K562 (cell line): ENCODE measurements around the gene FAM53C. TPM values are rescaled to one million over a fixed set of nuclear protein-coding genes. Genes with fewer than 3 reads are reported as not detected.

Source experiments
- polyA plus RNA-seq, 8 experiments: library from polyadenylated mRNA; depleted of rRNA in 4 of 8; stranded (reverse) in 5 of 8; unstranded in 3 of 8; fragments of >200 nt; fragmentation: Nextera tagmentation in 2 of 8; fragmentation: Illumina TruSeq in 1 of 8; extraction: Ambion mirVana in 2 of 8; extraction: Trizol in 1 of 8; gene quantifications; 2 replicates each; pipeline versions ENCODE4 v1.2.1 to v1.2.3, GENCODE V29; 2011 to 2014; ENCODE audit warnings: inconsistent platforms in 1 of 8, missing spikeins in 1 of 8
- total RNA-seq, 7 experiments: library from RNA; depleted of rRNA in 6 of 7; stranded (reverse); fragments of >200 nt in 6 of 7; fragmentation: Illumina TruSeq in 2 of 7; extraction: Trizol in 2 of 7; gene quantifications; 2 replicates each; pipeline versions ENCODE4 v1.2.1 to v1.2.3, GENCODE V29; 2011 to 2021; ENCODE audit warnings: low replicate concordance in 1 of 7

FAM53C gene
- total and polyA plus RNA-seq, 9 of the 15 experiments (the other 6 are each of a cell fraction or from before 2014, with no cell fraction given): 9.7 to 38.5 (median 25.2) TPM

Other genes starting within 250 kb of the FAM53C start
Only the 7 nearest of the 11 such genes appear.
- 40.8 and 44.9 TPM in 2 replicates for gene KIF20A, start 159.2 kb upstream of the FAM53C start, total RNA-seq (2014; rRNA removed)
- gene KIF20A, start 159.2 kb upstream of the FAM53C start, total RNA-seq (2014; rRNA removed; fragmentation: Illumina TruSeq; extraction: Trizol): 61.2 and 63.1 TPM in 2 replicates
- 51.9 and 55.5 TPM in 2 replicates for gene KIF20A, start 159.2 kb upstream of the FAM53C start, total RNA-seq (2015; rRNA removed; fragmentation: Illumina TruSeq; extraction: Trizol)
- gene KIF20A, start 159.2 kb upstream of the FAM53C start, total RNA-seq (2021): 49.0 and 52.6 TPM in 2 replicates
- 53.9 and 57.0 TPM in 2 replicates for gene KIF20A, start 159.2 kb upstream of the FAM53C start, polyA plus RNA-seq (2011; rRNA removed)
- gene KIF20A, start 159.2 kb upstream of the FAM53C start, polyA plus RNA-seq (2014; fragmentation: Illumina TruSeq; extraction: Trizol): 52.3 and 59.6 TPM in 2 replicates
- gene KIF20A, start 159.2 kb upstream of the FAM53C start, polyA plus RNA-seq (2014; fragmentation: Nextera tagmentation; extraction: Ambion mirVana): 10 to 100 TPM; 39.8 to 58.7 TPM
- 36.8 and 39.6 TPM in 2 replicates for gene KIF20A, start 159.2 kb upstream of the FAM53C start, polyA plus RNA-seq (2014; rRNA removed)
- 34.5 and 44.1 TPM in 2 replicates for gene CDC23, start 124.9 kb upstream of the FAM53C start, total RNA-seq (2014; rRNA removed)
- 65.5 and 70.7 TPM in 2 replicates for gene CDC23, start 124.9 kb upstream of the FAM53C start, total RNA-seq (2014; rRNA removed; fragmentation: Illumina TruSeq; extraction: Trizol)
- 54.8 and 58.4 TPM in 2 replicates for gene CDC23, start 124.9 kb upstream of the FAM53C start, total RNA-seq (2015; rRNA removed; fragmentation: Illumina TruSeq; extraction: Trizol)
- 53.0 and 63.2 TPM in 2 replicates for gene CDC23, start 124.9 kb upstream of the FAM53C start, total RNA-seq (2021)
- gene CDC23, start 124.9 kb upstream of the FAM53C start, polyA plus RNA-seq (2011; rRNA removed): 88.2 and 103 TPM in 2 replicates
- gene CDC23, start 124.9 kb upstream of the FAM53C start, polyA plus RNA-seq (2014; fragmentation: Illumina TruSeq; extraction: Trizol): 64.9 and 77.9 TPM in 2 replicates
- 100 to 1,000 TPM; 123 to 157 TPM for gene CDC23, start 124.9 kb upstream of the FAM53C start, polyA plus RNA-seq (2014; fragmentation: Nextera tagmentation; extraction: Ambion mirVana)
- gene CDC23, start 124.9 kb upstream of the FAM53C start, polyA plus RNA-seq (2014; rRNA removed): 56.1 and 58.0 TPM in 2 replicates
- not detected in 2 replicates for gene GFRA3, start 63.6 kb upstream of the FAM53C start, total RNA-seq (2014; rRNA removed)
- gene GFRA3, start 63.6 kb upstream of the FAM53C start, total RNA-seq (2014; rRNA removed; fragmentation: Illumina TruSeq; extraction: Trizol): not detected in 2 replicates
- gene GFRA3, start 63.6 kb upstream of the FAM53C start, total RNA-seq (2015; rRNA removed; fragmentation: Illumina TruSeq; extraction: Trizol): not detected in 2 replicates
- gene GFRA3, start 63.6 kb upstream of the FAM53C start, total RNA-seq (2021): not detected in 2 replicates
- 0.08 and 0.42 TPM in 2 replicates for gene GFRA3, start 63.6 kb upstream of the FAM53C start, polyA plus RNA-seq (2011; rRNA removed)
- gene GFRA3, start 63.6 kb upstream of the FAM53C start, polyA plus RNA-seq (2014; fragmentation: Illumina TruSeq; extraction: Trizol): 0.09 and 0.10 TPM in 2 replicates
- gene GFRA3, start 63.6 kb upstream of the FAM53C start, polyA plus RNA-seq (2014; fragmentation: Nextera tagmentation; extraction: Ambion mirVana): not detected
- gene GFRA3, start 63.6 kb upstream of the FAM53C start, polyA plus RNA-seq (2014; rRNA removed): 0.05 and 0.12 TPM in 2 replicates
- gene CDC25C, start 6.5 kb upstream of the FAM53C start, total RNA-seq (2014; rRNA removed): 19.1 and 19.5 TPM in 2 replicates
- 32.3 and 41.4 TPM in 2 replicates for gene CDC25C, start 6.5 kb upstream of the FAM53C start, total RNA-seq (2014; rRNA removed; fragmentation: Illumina TruSeq; extraction: Trizol)
- gene CDC25C, start 6.5 kb upstream of the FAM53C start, total RNA-seq (2015; rRNA removed; fragmentation: Illumina TruSeq; extraction: Trizol): 22.5 and 23.1 TPM in 2 replicates
- gene CDC25C, start 6.5 kb upstream of the FAM53C start, total RNA-seq (2021): 18.2 and 19.6 TPM in 2 replicates
- gene CDC25C, start 6.5 kb upstream of the FAM53C start, polyA plus RNA-seq (2011; rRNA removed): 62.1 and 63.7 TPM in 2 replicates
- gene CDC25C, start 6.5 kb upstream of the FAM53C start, polyA plus RNA-seq (2014; fragmentation: Illumina TruSeq; extraction: Trizol): 30.1 and 31.9 TPM in 2 replicates
- 10 to 100 TPM; 32.2 to 50.4 TPM for gene CDC25C, start 6.5 kb upstream of the FAM53C start, polyA plus RNA-seq (2014; fragmentation: Nextera tagmentation; extraction: Ambion mirVana)
- 25.7 and 29.3 TPM in 2 replicates for gene CDC25C, start 6.5 kb upstream of the FAM53C start, polyA plus RNA-seq (2014; rRNA removed)
- gene KDM3B, start 14.4 kb downstream of the FAM53C start, total RNA-seq (2014; rRNA removed): 34.5 and 38.0 TPM in 2 replicates
- 51.6 and 65.4 TPM in 2 replicates for gene KDM3B, start 14.4 kb downstream of the FAM53C start, total RNA-seq (2014; rRNA removed; fragmentation: Illumina TruSeq; extraction: Trizol)
- gene KDM3B, start 14.4 kb downstream of the FAM53C start, total RNA-seq (2015; rRNA removed; fragmentation: Illumina TruSeq; extraction: Trizol): 48.8 and 51.2 TPM in 2 replicates
- gene KDM3B, start 14.4 kb downstream of the FAM53C start, total RNA-seq (2021): 54.8 and 62.7 TPM in 2 replicates
- 41.9 and 49.6 TPM in 2 replicates for gene KDM3B, start 14.4 kb downstream of the FAM53C start, polyA plus RNA-seq (2011; rRNA removed)
- gene KDM3B, start 14.4 kb downstream of the FAM53C start, polyA plus RNA-seq (2014; fragmentation: Illumina TruSeq; extraction: Trizol): 61.8 and 62.8 TPM in 2 replicates
- 10 to 100 TPM; 13.8 to 15.0 TPM for gene KDM3B, start 14.4 kb downstream of the FAM53C start, polyA plus RNA-seq (2014; fragmentation: Nextera tagmentation; extraction: Ambion mirVana)
- gene KDM3B, start 14.4 kb downstream of the FAM53C start, polyA plus RNA-seq (2014; rRNA removed): 38.3 and 40.4 TPM in 2 replicates
- 0.09 and 0.49 TPM in 2 replicates for gene REEP2, start 100.8 kb downstream of the FAM53C start, total RNA-seq (2014; rRNA removed)
- 0.11 TPM in 1 of 2 replicates, not detected in the other for gene REEP2, start 100.8 kb downstream of the FAM53C start, total RNA-seq (2014; rRNA removed; fragmentation: Illumina TruSeq; extraction: Trizol)
- 0.26 and 0.29 TPM in 2 replicates for gene REEP2, start 100.8 kb downstream of the FAM53C start, total RNA-seq (2015; rRNA removed; fragmentation: Illumina TruSeq; extraction: Trizol)
- 0.44 and 0.63 TPM in 2 replicates for gene REEP2, start 100.8 kb downstream of the FAM53C start, total RNA-seq (2021)
- gene REEP2, start 100.8 kb downstream of the FAM53C start, polyA plus RNA-seq (2011; rRNA removed): 0.69 and 1.1 TPM in 2 replicates
- 0.13 and 0.54 TPM in 2 replicates for gene REEP2, start 100.8 kb downstream of the FAM53C start, polyA plus RNA-seq (2014; fragmentation: Illumina TruSeq; extraction: Trizol)
- gene REEP2, start 100.8 kb downstream of the FAM53C start, polyA plus RNA-seq (2014; fragmentation: Nextera tagmentation; extraction: Ambion mirVana): under 1 TPM in 1 of 2 experiments, not detected in 1; 0.03 TPM
- gene REEP2, start 100.8 kb downstream of the FAM53C start, polyA plus RNA-seq (2014; rRNA removed): 0.05 and 0.32 TPM in 2 replicates
- gene EGR1, start 127.2 kb downstream of the FAM53C start, total RNA-seq (2014; rRNA removed): 10.1 and 32.7 TPM in 2 replicates
- 12.0 and 19.7 TPM in 2 replicates for gene EGR1, start 127.2 kb downstream of the FAM53C start, total RNA-seq (2014; rRNA removed; fragmentation: Illumina TruSeq; extraction: Trizol)
- gene EGR1, start 127.2 kb downstream of the FAM53C start, total RNA-seq (2015; rRNA removed; fragmentation: Illumina TruSeq; extraction: Trizol): 1.3 and 1.7 TPM in 2 replicates
- gene EGR1, start 127.2 kb downstream of the FAM53C start, total RNA-seq (2021): 77.0 and 135 TPM in 2 replicates
- 9.0 and 12.2 TPM in 2 replicates for gene EGR1, start 127.2 kb downstream of the FAM53C start, polyA plus RNA-seq (2011; rRNA removed)
- gene EGR1, start 127.2 kb downstream of the FAM53C start, polyA plus RNA-seq (2014; fragmentation: Illumina TruSeq; extraction: Trizol): 78.6 and 132 TPM in 2 replicates
- gene EGR1, start 127.2 kb downstream of the FAM53C start, polyA plus RNA-seq (2014; fragmentation: Nextera tagmentation; extraction: Ambion mirVana): 10 to 100 TPM; 21.5 to 43.6 TPM
- 54.7 and 102 TPM in 2 replicates for gene EGR1, start 127.2 kb downstream of the FAM53C start, polyA plus RNA-seq (2014; rRNA removed)